HG03460 (cell line): ENCODE results near the gene SFTPA2.
"Not testable (repeated sequence)": the region's sequence is repeated elsewhere in the genome, so short reads cannot be mapped to it uniquely, and the experiment has no call there.

ENCODE experiments used
- ATAC-seq: cut with Tn5 transposase; IDR thresholded peaks from one replicate; pipeline ENCODE4 v1.9.1; 2021; ENCODE audit not compliant: unreplicated experiment

Gene SFTPA2

GRCh38 chr10:79559726-79560125 is 481 bp downstream of the SFTPA2 start:
- no peak for ATAC-seq

- ATAC-seq: not testable (repeated sequence)
Observed at GRCh38 chr10:79556961-79557360, 3.2 kb downstream of the SFTPA2 start.

- no peak for ATAC-seq
Observed at GRCh38 chr10:79555354-79556309, 4.6 kb downstream of the SFTPA2 start.

GRCh38 chr10:79552143-79552542 is 8.1 kb downstream of the SFTPA2 start:
- no peak for ATAC-seq

- ATAC-seq: no peak
Observed at GRCh38 chr10:79547973-79548372, 12.2 kb downstream of the SFTPA2 start.

- ATAC-seq: not testable (repeated sequence)
Observed at GRCh38 chr10:79547128-79547527, 13.1 kb downstream of the SFTPA2 start.

GRCh38 chr10:79544926-79545659 is 15.1 kb downstream of the SFTPA2 start:
- not testable (repeated sequence) for ATAC-seq

GRCh38 chr10:79544408-79544807 is 15.8 kb downstream of the SFTPA2 start:
- ATAC-seq: not testable (repeated sequence)

GRCh38 chr10:79542626-79543025 is 17.6 kb downstream of the SFTPA2 start:
- no peak for ATAC-seq

- peak; percentile 94 for ATAC-seq
Observed at GRCh38 chr10:79540930-79541329, 19.3 kb downstream of the SFTPA2 start.

GRCh38 chr10:79538311-79538710 is 21.9 kb downstream of the SFTPA2 start:
- ATAC-seq: not testable (repeated sequence)

GRCh38 chr10:79533903-79534175 is 26.4 kb downstream of the SFTPA2 start:
- not testable (repeated sequence) for ATAC-seq

GRCh38 chr10:79533142-79533902 is 26.9 kb downstream of the SFTPA2 start:
- ATAC-seq: not testable (repeated sequence)

GRCh38 chr10:79528261-79528660 is 31.9 kb downstream of the SFTPA2 start:
- not testable (repeated sequence) for ATAC-seq

GRCh38 chr10:79525049-79525710 is 35.0 kb downstream of the SFTPA2 start:
- ATAC-seq: peak; percentile 84

GRCh38 chr10:79523157-79523853 is 36.9 kb downstream of the SFTPA2 start:
- ATAC-seq: not testable (repeated sequence)

- ATAC-seq: not testable (repeated sequence)
Observed at GRCh38 chr10:79522464-79522863, 37.7 kb downstream of the SFTPA2 start.

GRCh38 chr10:79521751-79522150 is 38.5 kb downstream of the SFTPA2 start:
- not testable (repeated sequence) for ATAC-seq

- not testable (repeated sequence) for ATAC-seq
Observed at GRCh38 chr10:79517567-79517966, 42.6 kb downstream of the SFTPA2 start.
